HG03442 (cell line): ENCODE data around the gene P2RX4.
"Not testable (repeated sequence)": the region's sequence is repeated elsewhere in the genome, so short reads cannot be mapped to it uniquely, and the experiment has no call there.

ENCODE experiments used
- ATAC-seq: cut with Tn5 transposase; IDR thresholded peaks from one replicate; pipeline ENCODE4 v1.9.1; 2021; ENCODE audit warnings: mild to moderate bottlenecking, moderate library complexity; ENCODE audit not compliant: unreplicated experiment

P2RX4 gene

GRCh38 chr12:121219353-121219986, 9.5 kb downstream of the P2RX4 start:
- no peak for ATAC-seq

DNA sequence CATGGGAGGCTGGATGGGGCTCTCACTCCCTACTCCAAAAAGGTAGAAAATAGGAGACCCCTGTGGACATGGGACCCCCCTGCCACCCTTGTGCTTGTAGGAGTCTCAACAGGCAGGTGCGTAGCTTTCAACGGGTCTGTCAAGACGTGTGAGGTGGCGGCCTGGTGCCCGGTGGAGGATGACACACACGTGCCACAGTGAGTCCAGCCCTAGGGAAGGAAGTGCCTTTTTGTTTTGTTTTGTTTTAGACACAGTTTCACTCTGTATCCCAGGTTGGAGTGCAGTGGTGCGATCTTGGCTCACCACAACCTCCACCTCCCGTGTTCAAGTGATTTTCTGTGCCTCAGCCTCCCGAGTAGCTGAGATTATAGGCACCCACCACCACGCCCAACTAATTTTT, 12.9 kb downstream of the P2RX4 start:
- no peak for ATAC-seq

DNA sequence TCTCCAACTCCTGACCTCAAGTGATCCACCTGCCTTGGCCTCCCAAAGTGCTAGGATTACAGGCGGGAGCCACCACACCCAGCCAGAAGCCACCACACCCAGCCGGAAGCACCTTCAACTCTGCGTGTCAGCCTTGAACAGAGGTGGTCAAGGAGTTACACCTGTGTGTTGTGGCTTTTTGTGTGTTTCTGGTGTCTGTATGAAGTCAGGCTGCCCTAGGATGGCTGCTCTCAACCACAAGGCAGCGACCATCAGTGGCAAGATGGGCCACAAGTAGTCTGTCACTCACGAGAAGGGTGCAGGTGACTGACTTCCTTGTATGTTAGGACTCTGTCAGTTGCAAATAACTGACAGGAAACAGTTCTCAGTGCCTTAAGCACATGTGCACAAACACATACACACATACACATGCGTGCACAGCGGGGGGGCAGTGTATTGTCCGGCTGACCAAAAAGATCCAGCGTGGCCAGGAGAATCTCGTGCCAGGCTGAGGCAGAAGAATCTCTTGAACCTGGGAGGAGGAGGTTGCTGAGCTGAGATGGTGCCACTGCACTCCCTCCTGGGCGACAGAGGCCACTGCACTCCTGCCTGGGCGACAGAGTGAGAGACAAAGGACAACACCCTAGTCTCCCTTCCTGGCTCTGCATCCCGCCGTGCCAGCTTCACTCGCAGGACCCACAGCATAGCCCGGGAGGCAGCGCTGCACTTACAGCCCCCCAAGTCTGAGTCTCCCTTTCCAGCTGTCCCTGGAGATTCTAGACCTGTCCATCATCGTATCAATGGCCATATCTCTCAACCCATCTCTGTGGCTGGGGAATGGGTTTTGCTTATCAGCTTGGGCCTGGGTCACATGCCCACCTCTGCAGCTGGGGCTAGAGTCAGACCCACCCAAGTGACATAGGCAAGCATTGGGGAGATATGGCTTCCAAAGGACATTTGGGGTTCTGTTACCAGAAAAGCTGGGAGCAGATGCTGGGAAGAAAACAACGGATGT, 13.7 kb downstream of the P2RX4 start:
- ATAC-seq, result no peak

DNA sequence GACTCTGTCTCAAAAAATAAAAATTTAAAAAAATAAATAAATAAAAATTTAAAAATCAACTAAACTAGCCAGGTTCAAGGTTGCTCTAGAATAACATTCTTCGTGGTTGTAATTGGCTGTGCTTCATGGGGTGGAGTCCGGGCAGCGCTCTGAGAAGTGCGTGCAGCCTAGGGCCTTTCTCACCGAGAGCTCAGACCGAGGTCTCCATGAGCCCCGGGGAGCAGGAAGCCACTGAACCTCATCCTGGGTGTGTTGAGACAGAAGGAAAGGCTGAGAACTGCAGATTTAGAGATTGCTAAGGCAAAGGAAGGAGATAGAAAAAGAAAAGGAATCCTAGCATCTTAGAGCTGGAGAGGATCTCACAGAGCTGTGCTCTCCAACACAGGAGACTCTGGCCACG, 14.7 kb downstream of the P2RX4 start:
- ATAC-seq, result no peak

- ATAC-seq, result no peak
Measured at GRCh38 chr12:121226399-121226798, 16.5 kb downstream of the P2RX4 start.

DNA sequence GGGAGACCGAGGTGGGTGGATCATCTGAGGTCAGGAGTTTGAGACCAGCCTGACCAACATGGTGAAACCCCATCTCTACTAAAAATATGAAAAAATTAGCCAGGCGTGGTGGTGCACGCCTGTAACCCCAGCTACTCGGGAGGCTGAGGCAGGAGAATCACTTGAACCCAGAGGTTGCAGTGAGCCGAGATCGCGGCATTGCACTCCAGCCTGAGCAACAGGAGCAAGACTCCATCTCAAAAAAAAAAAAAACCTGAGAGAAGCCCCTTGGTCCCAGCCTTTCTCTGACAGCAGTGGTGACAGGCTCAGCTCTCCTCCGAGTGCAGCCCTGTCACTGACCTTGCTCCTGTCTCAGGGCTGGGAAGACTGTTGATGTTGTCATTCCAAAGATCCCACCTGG, 16.9 kb downstream of the P2RX4 start:
- ATAC-seq, result peak; percentile 8

DNA sequence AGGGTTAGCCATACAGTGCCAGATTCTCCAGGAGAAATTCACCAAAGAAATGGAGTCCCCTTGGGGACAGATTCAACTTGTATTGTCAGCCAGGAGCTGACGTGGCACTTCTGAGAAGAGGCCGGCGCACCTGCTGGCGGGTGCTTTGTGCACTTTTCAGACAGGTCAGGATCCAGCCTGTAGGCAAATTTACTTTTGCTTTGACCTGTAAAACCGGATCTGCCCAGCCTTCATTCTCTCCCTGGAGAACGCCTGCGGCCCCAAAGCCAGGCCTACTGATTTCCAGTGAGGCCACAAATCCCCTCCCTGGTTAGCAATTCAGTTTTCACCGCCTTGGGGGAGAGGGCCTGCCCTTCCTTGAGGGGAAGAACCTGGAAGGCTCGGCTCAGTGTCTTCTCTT, 17.4 kb downstream of the P2RX4 start:
- ATAC-seq, result peak; percentile 68

DNA sequence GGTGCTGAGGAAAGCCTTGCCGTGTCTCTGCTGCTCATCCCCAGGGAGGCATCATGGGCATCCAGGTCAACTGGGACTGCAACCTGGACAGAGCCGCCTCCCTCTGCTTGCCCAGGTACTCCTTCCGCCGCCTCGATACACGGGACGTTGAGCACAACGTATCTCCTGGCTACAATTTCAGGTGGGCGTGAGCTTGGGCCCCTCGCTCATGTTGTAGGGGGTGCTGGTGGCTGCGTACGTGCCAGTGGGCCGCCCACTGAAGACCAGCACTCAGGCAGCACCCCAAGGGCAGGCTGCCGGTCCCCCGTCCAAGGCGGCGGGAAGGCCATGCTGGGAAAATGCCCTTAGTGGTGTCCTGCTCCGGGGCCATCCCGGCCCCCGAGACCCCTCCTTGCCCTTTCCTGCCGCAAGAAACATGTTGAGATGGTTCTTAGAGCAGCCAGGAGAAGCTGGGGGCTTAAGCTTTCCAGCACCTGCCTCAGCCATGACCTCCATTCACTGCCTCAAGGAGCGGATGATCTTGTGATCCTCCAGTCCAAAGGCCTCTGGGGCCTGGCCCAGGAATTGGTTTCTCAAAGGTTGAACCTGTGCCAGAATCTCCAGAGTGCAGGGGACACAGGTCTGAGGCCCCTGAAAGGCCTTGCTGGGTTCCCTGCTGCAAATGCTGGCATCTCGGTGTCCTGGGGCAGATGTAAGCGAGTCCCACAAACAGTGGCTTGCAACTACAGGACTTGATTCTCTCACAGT, 19.2 kb downstream of the P2RX4 start:
- no peak for ATAC-seq

DNA sequence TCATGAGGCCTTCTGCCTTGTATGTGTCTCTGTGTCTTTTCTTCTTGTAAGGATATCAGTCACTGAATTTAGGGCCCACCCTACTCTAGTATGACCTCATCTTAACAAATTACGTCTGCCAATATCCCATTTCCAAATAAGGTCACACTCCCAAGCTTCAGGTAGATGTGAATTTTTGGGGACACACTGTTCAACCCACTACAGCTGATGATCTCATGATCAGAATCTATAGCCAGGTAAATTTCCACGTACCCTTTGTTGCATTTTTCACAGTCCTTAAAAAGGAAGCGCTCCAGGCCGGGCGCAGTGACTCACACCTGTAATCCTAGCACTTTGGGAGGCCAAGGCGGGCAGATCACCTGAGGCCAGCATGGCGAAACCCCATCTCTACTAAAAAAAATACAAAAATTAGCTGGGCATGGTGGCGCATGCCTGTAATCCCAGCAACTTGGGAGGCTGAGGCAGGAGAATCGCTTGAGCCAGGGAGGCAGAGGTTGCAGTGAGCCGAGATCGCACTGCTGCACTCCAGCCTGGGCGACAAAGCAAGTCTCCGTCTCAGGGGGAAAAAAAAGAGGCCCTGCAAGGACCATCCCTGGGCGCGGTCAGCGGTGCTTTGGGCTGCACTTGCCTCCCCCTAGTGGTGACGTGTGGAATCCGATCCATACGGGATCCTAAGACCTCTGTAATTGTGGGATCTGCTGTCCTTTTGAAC, 20.1 kb downstream of the P2RX4 start:
- ATAC-seq, result not testable (repeated sequence)

GRCh38 chr12:121230538-121230907, 20.6 kb downstream of the P2RX4 start:
- no peak for ATAC-seq

GRCh38 chr12:121232163-121232562, 22.2 kb downstream of the P2RX4 start:
- no peak for ATAC-seq

DNA sequence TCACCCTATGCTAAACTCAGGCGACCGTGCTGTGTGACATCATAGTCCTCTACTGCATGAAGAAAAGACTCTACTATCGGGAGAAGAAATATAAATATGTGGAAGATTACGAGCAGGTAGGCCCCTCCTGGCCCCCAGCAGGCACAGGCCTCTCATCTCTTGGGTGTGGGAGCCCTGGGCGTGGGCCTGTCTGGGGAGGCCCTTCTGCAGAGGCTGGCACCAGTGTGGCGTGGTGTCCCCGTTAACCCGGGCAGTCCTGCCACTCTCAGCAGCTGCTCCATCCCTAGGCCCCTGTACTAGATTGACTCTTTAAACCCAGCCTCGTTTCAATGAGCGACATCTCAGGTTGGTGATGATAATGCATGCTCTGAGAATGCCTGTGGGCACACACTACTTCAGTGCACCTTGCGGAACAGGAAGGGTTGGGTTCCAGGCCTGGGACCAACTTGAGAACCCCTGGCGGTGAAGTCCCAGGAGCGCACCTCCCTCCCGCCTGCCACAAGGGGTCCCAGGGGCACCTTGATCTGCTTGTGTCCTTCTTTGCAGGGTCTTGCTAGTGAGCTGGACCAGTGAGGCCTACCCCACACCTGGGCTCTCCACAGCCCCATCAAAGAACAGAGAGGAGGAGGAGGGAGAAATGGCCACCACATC, 23.2 kb downstream of the P2RX4 start:
- no peak for ATAC-seq

DNA sequence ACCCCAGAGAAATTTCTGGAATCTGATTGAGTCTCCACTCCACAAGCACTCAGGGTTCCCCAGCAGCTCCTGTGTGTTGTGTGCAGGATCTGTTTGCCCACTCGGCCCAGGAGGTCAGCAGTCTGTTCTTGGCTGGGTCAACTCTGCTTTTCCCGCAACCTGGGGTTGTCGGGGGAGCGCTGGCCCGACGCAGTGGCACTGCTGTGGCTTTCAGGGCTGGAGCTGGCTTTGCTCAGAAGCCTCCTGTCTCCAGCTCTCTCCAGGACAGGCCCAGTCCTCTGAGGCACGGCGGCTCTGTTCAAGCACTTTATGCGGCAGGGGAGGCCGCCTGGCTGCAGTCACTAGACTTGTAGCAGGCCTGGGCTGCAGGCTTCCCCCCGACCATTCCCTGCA, 23.7 kb downstream of the P2RX4 start:
- no peak for ATAC-seq

GRCh38 chr12:121236776-121237175, 26.8 kb downstream of the P2RX4 start:
- no peak for ATAC-seq

DNA sequence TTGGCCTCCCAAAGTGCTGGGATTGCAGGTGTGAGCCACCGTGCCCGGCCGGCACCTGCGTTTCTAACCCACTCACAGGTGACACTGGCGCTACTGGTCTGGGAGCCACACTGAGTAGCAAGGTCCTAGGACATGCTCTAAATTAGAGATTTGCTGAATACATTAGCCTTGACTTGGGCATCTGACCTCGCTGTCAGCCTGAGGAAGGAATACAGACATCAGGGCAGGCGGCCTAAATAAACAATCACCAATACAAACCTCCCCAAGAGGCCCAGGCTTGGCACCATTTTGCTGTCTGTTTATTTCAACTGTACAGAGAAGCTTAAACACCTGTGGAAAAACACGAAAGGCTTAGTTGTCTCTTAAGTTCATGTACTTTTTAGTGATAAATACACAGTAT, 27.5 kb downstream of the P2RX4 start:
- ATAC-seq, result no peak

GRCh38 chr12:121238086-121238485, 28.2 kb downstream of the P2RX4 start:
- ATAC-seq, result no peak

GRCh38 chr12:121238604-121239350, 28.8 kb downstream of the P2RX4 start:
- no peak for ATAC-seq

GRCh38 chr12:121239351-121240061, 29.6 kb downstream of the P2RX4 start:
- ATAC-seq, result no peak

DNA sequence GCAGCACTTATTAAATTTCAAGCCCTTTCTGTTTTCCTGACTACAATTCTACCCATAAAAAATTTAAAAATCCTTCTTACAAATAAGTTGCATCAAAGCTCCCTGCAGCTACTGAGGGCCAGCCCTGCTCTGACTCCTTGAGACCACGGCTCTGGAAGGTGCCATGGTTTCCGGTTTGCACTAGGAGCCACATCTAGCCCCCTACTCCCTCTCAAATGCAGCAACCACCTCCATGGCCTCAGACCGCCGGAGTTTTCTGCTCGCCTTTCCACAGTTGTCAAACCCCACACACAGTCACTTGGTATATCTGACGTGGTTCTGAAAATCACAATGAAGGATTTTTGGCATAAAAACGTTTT, 30.1 kb downstream of the P2RX4 start:
- ATAC-seq, result no peak
